Esophagus muscularis mucosa (tissue), 4 donors: ENCODE measurements around the gene BCL11A. TPM values are rescaled to one million over a fixed set of nuclear protein-coding genes. Genes with fewer than 3 reads are reported as not detected.

Source experiments
- DNase-seq: peaks from one replicate; pipeline ENCODE4 v3.0.0-alpha.2; 2017; ENCODE audit errors: extremely low spot score
- H3K27ac ChIP-seq, 4 donors: fragments of 200-600 bp; sonication (generic); replicated peaks in 1 of 4; 1 replicate in 3 of 4; 2 replicates in 1 of 4; pipeline ENCODE4 v1.5.1; 2016 to 2019; ENCODE audit warnings: mild to moderate bottlenecking in 1 of 4
- H3K27me3 ChIP-seq, 4 donors: fragments of 200-600 bp; sonication (generic); one replicate each; pipeline versions ENCODE4 v1.5.1 to v1.6.0; 2016 to 2019
- H3K36me3 ChIP-seq, 4 donors: fragments of 200-600 bp; sonication (generic); one replicate each; pipeline ENCODE4 v1.5.1; 2016 to 2019
- H3K4me1 ChIP-seq, 4 donors: fragments of 200-600 bp; sonication (generic); one replicate each; pipeline ENCODE4 v1.5.1; 2016 to 2019
- H3K4me3 ChIP-seq, 4 donors: fragments of 200-600 bp; sonication (generic); 1 replicate in 2 of 4; 2 replicates in 2 of 4; pipeline ENCODE4 v1.5.1; 2016 to 2019; ENCODE audit warnings: mild to moderate bottlenecking in 4 of 4, moderate library complexity in 1 of 4
- H3K9me3 ChIP-seq, 4 donors: fragments of 200-600 bp; sonication (generic); 1 replicate in 3 of 4; 2 replicates in 1 of 4; pipeline ENCODE4 v1.5.1; 2016 to 2019
- CTCF ChIP-seq, 3 experiments: fragments of 200-600 bp in 2 of 3; fragments of 450-650 bp in 1 of 3; sonication (generic) in 2 of 3; IDR thresholded peaks; one replicate each; pipeline ENCODE4 v1.5.1; 2017 to 2019; ENCODE audit warnings: antibody characterized with exemption in 3 of 3, mild to moderate bottlenecking in 2 of 3, moderate library complexity in 1 of 3
- EP300 ChIP-seq: sonication (generic); formaldehyde crosslinking; IDR thresholded peaks from one replicate; pipeline ENCODE4 v1.6.1; 2017; ENCODE audit warnings: antibody characterized with exemption
- POLR2A ChIP-seq: fragments of 450-650 bp; IDR thresholded peaks from one replicate; pipeline ENCODE4 v1.6.1; 2017; ENCODE audit warnings: antibody characterized with exemption, moderate library complexity, mild to moderate bottlenecking, low read depth
- POLR2AphosphoS5 ChIP-seq, 2 donors: sonication (generic); formaldehyde crosslinking; IDR thresholded peaks; one replicate each; pipeline ENCODE4 v1.6.1; 2017; ENCODE audit warnings: antibody characterized with exemption in 2 of 2
- WGBS: methylation state at CpG from one replicate; pipeline ENCODE4 v1.1.5; 2018; 5-methylcytosine and 5-hydroxymethylcytosine counted together
- intact Hi-C: fragments of 100-400 bp; cut with DNase I; formaldehyde crosslinking; loops from one replicate; pipeline ENCODE4 v1.15.1; 2023
- total RNA-seq, 4 donors: library from RNA; depleted of rRNA; stranded (reverse); fragments of >200 nt; gene quantifications; one replicate each; pipeline versions ENCODE4 v1.1.0 to v1.2.1, GENCODE V29; 2016

BCL11A gene
- total RNA-seq, 4 donors from 2014 or later, result 3.5 to 11.3 (median 4.7) TPM

- 9% methylated on average over 13 of the region's 13 CpGs for WGBS
- no peak for DNase-seq
- no peak overlapping the region for H3K27ac ChIP-seq
- TF ChIP-seq POLR2AphosphoS5 (IDR thresholded peaks at IDR 0.05) (no peak), EP300 (no peak), POLR2A (no peak)
- H3K27me3 ChIP-seq, result peaks cover 0 to 85% (median 19%) of the 10 kb centered on the region in 4 donors
- no peaks in the 10 kb centered on the region for H3K36me3 ChIP-seq
- intact Hi-C loops, result no loop called here
- H3K9me3 ChIP-seq, result no peaks in the 10 kb centered on the region
- H3K4me3 ChIP-seq, result peak overlapping the region in 2 of 4 donors; percentile 21 to 25
- H3K4me1 ChIP-seq, result peaks cover 4 to 11% (median 9%) of the 10 kb centered on the region in 4 donors
Measured at GRCh38 chr2:60569680-60570111, 16.2 kb upstream of the BCL11A start.

DNA sequence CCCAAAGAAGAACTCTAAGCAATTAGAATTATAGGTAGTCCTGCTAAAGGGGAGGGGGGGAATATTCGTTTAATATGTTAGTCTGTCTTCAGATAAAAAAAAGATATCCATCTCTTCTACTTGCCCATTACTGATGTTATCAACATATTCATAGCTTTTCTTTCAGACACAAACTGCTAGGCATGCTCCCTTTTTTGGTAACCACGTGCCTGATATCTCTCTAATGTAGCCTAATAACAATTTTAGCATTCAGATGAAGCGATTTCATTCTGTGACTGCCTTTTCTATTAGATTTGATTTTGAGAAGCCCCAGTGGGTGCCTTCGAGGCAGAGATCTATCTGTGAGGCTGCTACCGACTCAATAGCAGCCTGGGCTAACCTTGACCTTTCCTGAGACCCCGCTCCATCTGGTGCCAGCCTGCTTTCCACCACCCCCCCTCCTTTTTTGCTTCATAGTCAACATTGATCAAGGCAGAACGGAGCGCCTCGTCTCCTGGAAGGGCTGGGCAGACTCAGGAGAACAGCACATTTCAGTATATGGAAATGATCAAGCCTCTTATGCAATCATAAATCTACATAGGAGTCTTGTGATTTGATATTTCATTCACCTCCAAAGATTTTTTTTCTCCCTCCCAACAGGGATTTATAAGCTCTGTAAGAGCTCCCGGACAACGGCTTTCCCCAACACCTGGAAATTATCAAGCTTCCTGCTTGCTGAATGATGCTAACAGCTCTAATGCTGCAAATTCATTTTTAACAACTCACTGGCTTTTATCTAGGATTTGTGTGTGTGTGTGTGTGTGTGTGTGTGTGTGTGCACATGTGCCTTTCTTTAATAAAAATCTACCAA lies 14.7 kb upstream of the BCL11A start:
- Histone ChIP-seq H3K36me3 (no peaks in the 10 kb centered on the region), H3K27me3 (peaks cover 0 to 81% (median 19%) of the 10 kb centered on the region in 4 donors), H3K27ac (no peak overlapping the region), H3K4me3 (no peak overlapping the region), H3K4me1 (peaks cover 4 to 11% (median 9%) of the 10 kb centered on the region in 4 donors), H3K9me3 (no peaks in the 10 kb centered on the region)
- 45% methylated on average over 11 of the region's 11 CpGs for WGBS
- DNase-seq, result no peak
- intact Hi-C loops, result no loop called here
- TF ChIP-seq POLR2A, result no peak
- TF ChIP-seq EP300, result no peak
- no peak for TF ChIP-seq POLR2AphosphoS5 (IDR thresholded peaks at IDR 0.05)
- no peak for TF ChIP-seq CTCF (IDR thresholded peaks at IDR 0.05)

DNA sequence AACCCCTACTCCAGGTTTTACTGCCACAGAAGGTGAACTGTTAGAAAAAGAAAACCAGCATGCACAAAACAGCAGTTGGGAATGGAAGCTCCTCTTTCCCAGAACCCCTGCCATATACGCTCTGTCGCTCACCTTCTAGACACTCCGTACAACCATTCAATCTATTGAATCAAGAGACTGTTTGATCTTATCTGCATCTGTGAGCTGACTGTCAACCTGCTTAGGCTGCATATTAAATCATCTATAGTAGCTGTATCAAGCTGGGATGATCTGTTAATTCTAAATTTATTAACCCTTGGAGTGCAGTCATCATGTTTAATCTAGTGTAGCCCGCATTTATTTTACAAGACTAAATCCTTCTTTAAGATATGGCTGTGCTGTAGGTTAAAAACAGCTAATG lies 13.6 kb upstream of the BCL11A start:
- H3K9me3 ChIP-seq, result no peaks in the 10 kb centered on the region
- intact Hi-C loops, result no loop called here
- no peak overlapping the region for H3K27ac ChIP-seq
- DNase-seq, result no peak
- no peak overlapping the region for H3K4me3 ChIP-seq
- 93% methylated on average over 4 of the region's 4 CpGs for WGBS
- TF ChIP-seq CTCF (IDR thresholded peaks at IDR 0.05), result no peak
- TF ChIP-seq EP300, result no peak
- TF ChIP-seq POLR2A, result no peak
- no peak for TF ChIP-seq POLR2AphosphoS5 (IDR thresholded peaks at IDR 0.05)
- peaks cover 4 to 11% (median 9%) of the 10 kb centered on the region in 4 donors for H3K4me1 ChIP-seq
- no peaks in the 10 kb centered on the region for H3K36me3 ChIP-seq
- peaks cover 0 to 71% (median 19%) of the 10 kb centered on the region in 4 donors for H3K27me3 ChIP-seq

DNA sequence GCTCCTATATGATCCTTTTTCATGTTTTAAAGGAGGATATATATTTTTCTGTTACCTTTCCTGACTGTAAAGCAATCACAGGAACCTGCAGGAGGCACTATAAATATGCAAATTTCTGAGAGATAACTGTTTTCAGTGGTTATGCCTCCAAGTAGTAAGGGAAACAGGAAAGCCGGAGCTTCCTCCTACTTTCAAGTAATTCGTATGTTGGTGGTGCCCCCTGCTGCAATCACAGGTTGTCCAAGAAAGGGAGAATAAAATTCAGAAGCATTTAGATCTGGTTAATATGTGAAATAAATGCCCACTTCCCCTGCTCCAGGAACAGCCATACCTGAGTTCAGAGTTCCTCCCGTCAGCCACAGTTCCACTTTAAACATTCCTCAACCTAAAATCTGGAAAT lies 12.0 kb upstream of the BCL11A start:
- Histone ChIP-seq H3K27ac (no peak overlapping the region), H3K9me3 (no peaks in the 10 kb centered on the region), H3K4me1 (peaks cover 4 to 11% (median 9%) of the 10 kb centered on the region in 4 donors), H3K27me3 (peaks cover 0 to 54% (median 13%) of the 10 kb centered on the region in 4 donors), H3K36me3 (no peaks in the 10 kb centered on the region), H3K4me3 (no peak overlapping the region)
- intact Hi-C loops, result no loop called here
- WGBS, result 11% methylated on average over 3 of the region's 3 CpGs
- DNase-seq, result no peak
- no peak for TF ChIP-seq EP300
- TF ChIP-seq CTCF (IDR thresholded peaks at IDR 0.05), result peak; percentile 19 to 30 (median 26)
- no peak for TF ChIP-seq POLR2AphosphoS5 (IDR thresholded peaks at IDR 0.05)
- TF ChIP-seq POLR2A, result no peak
